Measurements from ENCODE around the gene MEAF6. TPM values are rescaled to one million over a fixed set of nuclear protein-coding genes. Genes with fewer than 3 reads are reported as not detected.
"Not testable (repeated sequence)": the region's sequence is repeated elsewhere in the genome, so short reads cannot be mapped to it uniquely, and the experiment has no call there.

MEAF6 gene
- 23.5 and 52.8 TPM in 2 replicates for total RNA-seq (2014; rRNA removed; shearing (Covaris generic))

- peak; percentile 84 for DNase-seq (ENCODE audit: low spot score)
Observed at GRCh38 chr1:37514350-37515184, at the start of gene MEAF6. MEAF6 (minus strand) TSS chr1:37514766; CDS start chr1:37514746, 20 bp downstream.

DNA sequence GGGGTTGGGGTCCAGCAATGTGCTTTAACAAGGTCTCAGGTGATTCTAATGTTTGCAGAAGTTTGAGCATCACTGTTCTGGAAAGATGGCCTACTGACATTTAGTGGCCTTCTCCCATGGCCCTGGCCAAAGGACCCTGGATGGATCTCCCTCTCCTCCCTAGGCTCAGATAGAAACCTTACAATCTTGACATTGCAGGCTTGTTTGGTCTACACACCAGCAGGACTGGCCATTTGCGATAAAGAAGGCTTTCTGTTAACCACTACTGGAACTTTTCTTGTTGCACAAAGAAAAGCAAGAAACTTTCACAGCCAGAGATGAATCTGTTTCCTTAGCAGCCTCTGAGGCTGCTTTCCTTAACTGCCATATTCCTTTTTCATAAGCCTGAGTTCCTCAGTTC, 48.4 kb upstream of the MEAF6 start:
- no peak for DNase-seq (ENCODE audit: low spot score)

DNA sequence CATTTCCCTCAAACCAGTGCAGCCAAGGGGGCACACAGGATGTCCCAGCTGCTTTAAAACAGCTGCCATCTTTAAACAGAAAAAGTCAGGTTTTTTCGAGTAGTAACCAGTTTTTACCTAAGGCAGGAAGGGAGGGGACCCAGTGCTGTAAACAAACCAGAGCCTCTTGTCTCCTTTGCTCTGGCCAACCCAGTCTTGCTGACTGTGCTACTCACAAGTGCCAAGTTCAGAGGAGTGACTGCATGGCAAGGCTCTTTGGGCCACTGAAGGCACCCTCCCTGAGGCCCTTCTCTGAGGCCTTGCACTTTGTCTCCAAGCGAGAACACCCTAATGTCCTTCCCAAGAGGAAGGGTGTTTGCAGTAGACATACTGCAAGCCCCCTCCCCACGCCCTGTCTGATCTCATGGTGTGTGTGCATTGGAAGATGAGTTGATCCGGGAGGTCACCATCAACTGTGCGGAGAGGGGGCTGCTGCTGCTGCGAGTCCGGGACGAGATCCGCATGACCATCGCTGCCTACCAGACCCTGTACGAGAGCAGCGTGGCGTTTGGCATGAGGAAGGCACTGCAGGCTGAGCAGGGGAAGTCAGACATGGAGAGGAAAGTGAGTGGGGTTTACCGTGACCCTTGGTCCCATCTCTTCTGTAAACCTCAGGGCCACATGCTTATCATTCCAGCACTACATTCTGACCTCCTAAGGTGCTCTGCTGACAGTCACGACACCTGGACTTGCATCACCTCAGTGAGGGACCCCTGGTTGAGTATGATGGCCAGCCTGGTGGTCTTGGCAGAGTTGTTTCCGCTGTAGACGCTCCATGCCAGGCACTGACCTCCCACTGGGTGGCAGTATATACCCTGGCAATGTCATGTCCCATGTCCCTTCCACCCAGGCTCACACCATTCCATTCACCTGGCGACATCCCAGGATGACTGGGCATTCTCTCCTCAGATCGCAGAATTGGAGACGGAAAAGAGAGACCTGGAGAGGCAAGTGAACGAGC, 46.9 kb upstream of the MEAF6 start:
- peak; percentile 31 for DNase-seq (ENCODE audit: low spot score)

DNA sequence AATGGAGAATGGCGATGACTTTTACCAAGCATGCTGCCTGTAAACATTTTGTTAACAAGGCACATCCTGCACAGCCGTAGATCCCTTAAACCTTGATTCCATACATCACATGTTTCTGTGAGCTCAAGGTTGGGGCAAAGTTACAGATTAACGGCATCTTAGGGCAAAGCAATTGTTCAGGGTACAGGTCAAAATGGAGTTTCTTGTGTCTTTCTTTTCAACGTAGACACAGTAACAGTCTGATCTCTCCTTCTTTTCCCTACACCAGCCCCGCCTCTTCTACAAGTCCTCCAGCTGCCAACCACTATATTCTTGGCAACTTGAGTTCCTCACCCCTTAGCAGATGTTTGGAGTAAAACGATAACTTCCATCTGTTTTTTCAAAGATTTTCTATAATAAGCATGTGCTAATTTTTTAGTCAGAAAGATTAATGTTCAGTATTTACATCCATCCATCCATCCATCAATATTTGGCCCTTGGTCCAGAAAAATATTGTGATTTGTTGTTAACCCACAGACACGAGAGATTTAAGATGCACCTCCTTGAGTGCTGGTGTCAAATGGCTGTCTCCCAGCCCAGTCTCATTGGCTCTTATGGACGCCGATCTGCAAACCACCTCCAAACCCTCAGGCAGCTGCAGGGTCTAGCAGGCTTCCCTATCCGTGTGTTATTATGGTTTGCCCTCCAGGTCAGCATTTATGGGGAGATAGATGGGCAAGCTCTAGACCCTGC, 46.0 kb upstream of the MEAF6 start:
- DNase-seq (ENCODE audit: low spot score), result no peak

- not testable (repeated sequence) for DNase-seq (ENCODE audit: low spot score)
Observed at GRCh38 chr1:37559957-37560379, 45.4 kb upstream of the MEAF6 start.

DNA sequence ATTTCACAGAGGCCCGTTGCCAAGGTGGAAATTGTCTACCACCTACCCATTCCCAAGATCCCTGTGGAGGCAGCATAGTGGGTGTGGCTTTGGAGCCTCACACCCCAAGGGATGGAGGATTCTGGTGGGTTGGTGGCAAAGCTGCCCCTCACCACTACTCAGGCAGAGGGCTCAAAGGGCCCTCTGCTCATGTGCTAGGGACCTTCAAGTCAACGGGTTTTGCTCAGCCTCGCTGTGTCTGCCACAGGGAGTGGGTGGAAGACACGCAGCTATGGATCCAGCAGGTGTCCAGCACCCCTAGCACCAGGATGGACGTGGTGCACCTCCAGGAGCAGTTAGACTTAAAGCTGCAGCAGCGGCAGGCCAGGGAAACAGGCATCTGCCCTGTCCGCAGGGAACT, 44.5 kb upstream of the MEAF6 start:
- DNase-seq (ENCODE audit: low spot score), result no peak

GRCh38 chr1:37558411-37558810, 43.8 kb upstream of the MEAF6 start:
- DNase-seq (ENCODE audit: low spot score), result no peak

GRCh38 chr1:37557402-37557801, 42.8 kb upstream of the MEAF6 start:
- DNase-seq (ENCODE audit: low spot score), result no peak

GRCh38 chr1:37556712-37557196, 42.2 kb upstream of the MEAF6 start, which contains the start of gene DNALI1:
DNALI1 (plus strand) TSS chr1:37556940; CDS start chr1:37556995, 55 bp downstream.
- DNase-seq (ENCODE audit: low spot score), result peak; percentile 70

DNA sequence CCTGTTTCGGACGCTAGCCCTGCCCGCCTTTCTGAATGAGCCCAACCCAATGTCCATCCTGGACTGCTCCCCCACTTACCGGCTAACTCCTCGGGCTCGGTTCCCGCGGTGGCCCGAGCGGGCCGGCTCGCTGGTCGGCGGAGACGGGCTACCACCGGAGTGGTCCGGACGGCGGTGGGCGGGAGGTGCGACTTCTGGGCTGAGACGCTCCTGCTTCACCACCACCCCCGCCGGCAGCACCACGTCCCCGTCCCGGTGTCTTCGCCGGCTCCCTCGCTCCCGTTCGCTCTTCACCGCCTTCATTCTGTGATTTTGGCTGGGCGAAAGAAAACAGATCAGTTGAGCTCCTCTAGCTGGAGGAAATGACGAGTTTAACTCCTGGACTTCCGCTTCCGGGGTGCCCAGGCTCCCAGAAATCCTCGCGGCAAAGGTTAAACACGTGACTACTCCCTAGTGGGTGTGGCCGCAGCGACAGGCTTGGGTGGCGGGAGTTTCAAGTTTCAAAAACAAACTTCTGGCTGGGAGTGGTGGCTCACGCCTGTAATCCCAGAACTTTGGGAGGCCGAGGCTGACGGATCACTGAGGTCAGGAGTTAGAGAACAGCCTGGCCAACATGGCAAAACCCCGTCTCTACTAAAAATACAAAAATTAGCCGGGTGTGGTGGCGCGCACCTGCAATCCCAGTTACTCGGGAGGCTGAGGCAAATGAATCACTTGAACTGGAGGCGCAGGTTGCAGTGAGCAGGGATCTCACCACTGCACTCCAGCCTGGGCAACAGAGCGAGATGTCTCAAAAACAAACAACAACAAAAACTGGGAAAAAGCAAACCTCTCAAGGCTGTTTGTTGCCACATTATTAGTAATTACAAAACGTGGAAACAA, 39.6 kb upstream of the MEAF6 start, which contains the start of gene SNIP1:
Gene SNIP1 (minus strand): TSS at position 367 of the 882 bp plus-strand sequence. CDS start 64 bp downstream, at position 303.
- DNase-seq (ENCODE audit: low spot score), result peak; percentile 89

DNA sequence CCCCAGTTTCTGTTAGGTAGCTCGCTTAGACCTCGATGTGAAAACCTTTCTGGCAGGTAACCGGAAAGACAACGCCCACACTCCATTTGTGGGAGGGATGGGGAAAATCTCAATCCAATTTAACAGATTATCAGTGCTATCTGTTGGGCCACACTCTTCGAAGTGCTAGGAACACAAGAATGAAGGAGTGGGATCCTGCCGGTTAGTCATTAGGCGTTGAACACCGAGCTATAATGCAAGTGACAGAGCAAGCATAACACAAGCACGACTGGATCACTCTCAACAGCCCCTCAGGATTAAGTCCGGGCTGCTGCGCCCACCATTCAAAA, 39.0 kb upstream of the MEAF6 start:
- DNase-seq (ENCODE audit: low spot score), result no peak

GRCh38 chr1:37549341-37549740, 34.8 kb upstream of the MEAF6 start:
- no peak for DNase-seq (ENCODE audit: low spot score)

DNA sequence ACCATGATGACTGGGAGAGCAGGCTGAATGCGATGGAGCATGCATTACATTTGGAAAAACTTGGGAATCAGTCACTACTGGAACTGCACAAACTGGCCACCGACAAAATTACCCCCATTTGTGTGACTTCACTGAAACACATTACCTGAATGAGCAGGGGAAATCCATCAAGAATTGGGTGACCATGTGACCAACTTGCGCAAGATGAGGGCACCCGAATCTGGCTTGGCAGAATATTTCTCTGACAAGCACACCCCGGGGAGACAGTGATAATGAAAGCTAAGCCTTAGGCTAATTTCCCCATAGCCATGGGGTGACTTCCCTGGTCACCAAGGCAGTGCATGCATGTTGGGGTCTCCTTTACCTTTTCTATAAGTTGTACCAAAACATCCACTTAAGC, 30.5 kb upstream of the MEAF6 start:
- no peak for DNase-seq (ENCODE audit: low spot score)

GRCh38 chr1:37544530-37544929, 30.0 kb upstream of the MEAF6 start:
- DNase-seq (ENCODE audit: low spot score), result no peak

DNA sequence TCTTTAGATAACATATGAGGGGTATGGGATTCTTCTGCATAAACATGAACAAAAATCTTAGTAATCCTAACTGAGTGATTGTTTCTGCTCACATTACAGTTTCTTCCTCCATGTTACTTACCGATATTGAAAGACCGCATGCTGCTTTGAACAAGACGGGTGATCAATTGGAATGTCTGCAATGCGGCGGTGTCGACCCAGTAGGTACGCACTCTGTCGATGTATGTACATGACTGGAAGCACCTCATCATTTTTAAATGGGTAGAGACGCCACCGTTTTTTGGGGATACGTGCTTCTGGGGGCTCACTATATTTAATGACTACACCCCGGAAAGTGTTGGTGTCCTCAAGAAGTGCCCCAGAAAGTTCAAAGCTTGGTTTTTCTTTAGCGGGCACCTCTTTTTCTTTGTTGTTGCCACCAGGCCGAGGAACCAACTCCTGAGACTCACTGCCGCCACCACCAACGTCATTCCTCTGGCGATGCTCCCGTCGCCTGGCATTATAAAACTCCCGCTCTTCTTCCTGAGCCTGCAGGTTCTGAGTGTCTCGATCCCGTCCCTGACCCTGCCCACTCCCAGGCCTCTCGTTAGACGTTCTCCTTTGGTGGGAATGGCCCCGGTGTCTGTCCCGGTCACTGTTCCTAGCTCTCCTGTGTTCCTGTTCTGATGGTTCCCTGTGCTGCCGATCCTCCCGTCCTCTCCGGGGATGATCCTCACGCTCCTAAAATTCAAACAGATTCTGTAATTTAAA, 25.6 kb upstream of the MEAF6 start:
- DNase-seq (ENCODE audit: low spot score), result no peak

DNA sequence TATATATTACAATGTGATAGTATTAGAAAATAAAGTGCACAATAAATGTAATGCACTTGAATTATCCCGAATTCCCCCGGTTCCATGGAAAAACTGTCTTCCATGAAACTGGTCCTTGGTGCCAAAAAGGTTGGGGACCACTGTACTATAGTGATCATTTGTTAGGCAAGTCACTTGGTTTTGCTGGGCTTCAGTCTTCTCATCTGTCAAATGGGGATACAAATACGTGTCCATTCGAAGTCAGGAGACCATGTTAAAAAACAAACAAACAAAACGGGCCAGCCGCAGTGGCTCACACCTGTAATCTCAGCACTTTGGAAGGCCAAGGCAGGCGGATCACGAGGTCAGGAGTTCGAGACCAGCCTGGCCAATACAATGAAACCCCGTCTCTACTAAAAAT, 24.6 kb upstream of the MEAF6 start:
- not testable (repeated sequence) for DNase-seq (ENCODE audit: low spot score)

DNA sequence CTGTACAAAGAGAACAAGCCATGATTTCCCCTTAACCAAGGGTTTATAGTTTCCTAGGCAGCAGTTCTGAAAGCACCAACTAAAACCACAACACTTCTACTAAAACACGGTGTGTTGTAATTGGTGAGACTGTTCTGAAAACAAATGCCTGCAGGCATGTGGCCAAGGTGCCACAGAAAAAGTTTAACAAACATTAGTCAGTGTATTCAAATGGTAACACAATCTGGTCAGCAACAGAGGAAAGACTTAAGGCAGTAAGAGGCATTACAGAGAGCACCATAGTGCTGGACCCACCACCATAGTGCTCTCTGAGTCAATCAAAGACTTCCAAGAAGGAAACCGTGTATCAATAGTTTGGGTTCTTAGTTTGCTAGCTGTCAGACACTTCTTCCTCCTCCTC, 22.8 kb upstream of the MEAF6 start:
- DNase-seq (ENCODE audit: low spot score), result no peak

- no peak for DNase-seq (ENCODE audit: low spot score)
Observed at GRCh38 chr1:37533317-37534093, 18.9 kb upstream of the MEAF6 start.

Data from HT-29 (cell line).